Activated B cell treated with CpG ODN at 0.5 μM for 24 hours (primary cell): ENCODE measurements around the gene HRH2. TPM values are rescaled to one million over a fixed set of nuclear protein-coding genes. Genes with fewer than 3 reads are reported as not detected.

Experiments
- ATAC-seq: fragments of 200-7000 bp; cut with Tn5 transposase; one replicate; pipeline ENCODE4 v1.10.0; 2021; ENCODE audit warnings: low read depth, mild to moderate bottlenecking, moderate library complexity
- CTCF ChIA-PET: fragments of 350-600 bp; sonication (Branson Sonifier 250); formaldehyde crosslinking; loops from one replicate; lab custom pipeline; 2021; ENCODE audit warnings: antibody characterized with exemption; lab: Charles Lee
- POLR2A ChIA-PET: fragments of 350-600 bp; sonication (Branson Sonifier 250); formaldehyde crosslinking; loops from one replicate; lab custom pipeline; 2021; ENCODE audit warnings: antibody characterized with exemption; lab: Charles Lee
- DNase-seq: peaks from one replicate; pipeline ENCODE4 v3.0.0; 2022
- H3K27ac Mint-ChIP-seq: one replicate; pipeline ENCODE4 v1.8.0; 2020; ENCODE audit warnings: mixed read lengths
- H3K27me3 Mint-ChIP-seq: one replicate; pipeline ENCODE4 v1.8.0; 2021; ENCODE audit warnings: mixed read lengths
- H3K36me3 Mint-ChIP-seq: one replicate; pipeline ENCODE4 v1.8.0; 2021; ENCODE audit warnings: low read depth, mixed read lengths
- H3K4me1 Mint-ChIP-seq: one replicate; pipeline ENCODE4 v1.8.0; 2021; ENCODE audit warnings: mixed read lengths
- H3K4me3 Mint-ChIP-seq: one replicate; pipeline ENCODE4 v1.8.0; 2020; ENCODE audit warnings: mild to moderate bottlenecking, mixed read lengths
- H3K9me3 Mint-ChIP-seq: one replicate; pipeline ENCODE4 v1.8.0; 2020; ENCODE audit warnings: mixed read lengths
- intact Hi-C: fragments of 100-400 bp; cut with micrococcal nuclease; formaldehyde crosslinking; loops from one replicate; pipeline ENCODE4 v1.15.1; 2024
- total RNA-seq: library from RNA; stranded (reverse); gene quantifications from 2 replicates; pipeline ENCODE4 v1.2.3, GENCODE V29; 2022
- TF ChIP-seq, protein P1 (sequence below): fragments of 200-600 bp; IDR thresholded peaks from one replicate; pipeline ENCODE4 v1.8.0; 2022; ENCODE audit warnings: antibody characterized with exemption, mild to moderate bottlenecking

Gene HRH2
- total RNA-seq, 1 donor from 2014 or later: not detected

DNA sequence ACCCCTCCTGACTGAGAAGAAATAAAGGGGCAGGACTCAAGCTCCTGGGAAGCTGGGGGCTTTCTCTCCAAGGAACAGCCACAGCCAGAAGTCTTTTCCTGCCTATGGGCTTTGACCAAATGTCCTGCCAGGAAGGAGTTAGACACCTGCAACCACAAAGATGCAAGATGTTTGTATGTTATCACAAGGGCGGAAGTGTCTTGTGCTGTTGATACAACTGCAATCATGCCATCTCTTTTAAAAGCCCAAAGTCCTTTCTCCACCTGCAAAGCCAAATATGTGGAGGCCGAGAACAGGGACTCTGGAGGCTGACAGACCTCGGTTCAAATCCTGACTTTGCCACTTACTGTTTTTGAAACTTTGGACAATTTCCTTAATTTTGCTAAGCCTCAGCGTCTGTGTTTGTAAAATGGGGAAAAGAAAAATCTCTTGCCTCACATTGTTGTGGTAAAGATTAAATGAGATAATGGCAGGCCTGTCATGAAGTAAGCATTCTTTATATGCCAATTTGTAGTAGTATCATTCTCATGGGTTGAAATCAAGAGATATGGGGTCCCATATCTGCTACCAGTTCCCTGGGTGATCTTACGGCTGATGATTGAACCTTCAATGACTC, 17.0 kb downstream of the HRH2 start:
- POLR2A ChIA-PET: no interaction called here
- H3K36me3 Mint-ChIP-seq: no peaks in the 10 kb centered on the region
- H3K4me1 Mint-ChIP-seq: no peaks in the 10 kb centered on the region
- no peak overlapping the region for H3K27ac Mint-ChIP-seq
- TF ChIP-seq, protein P1, sequence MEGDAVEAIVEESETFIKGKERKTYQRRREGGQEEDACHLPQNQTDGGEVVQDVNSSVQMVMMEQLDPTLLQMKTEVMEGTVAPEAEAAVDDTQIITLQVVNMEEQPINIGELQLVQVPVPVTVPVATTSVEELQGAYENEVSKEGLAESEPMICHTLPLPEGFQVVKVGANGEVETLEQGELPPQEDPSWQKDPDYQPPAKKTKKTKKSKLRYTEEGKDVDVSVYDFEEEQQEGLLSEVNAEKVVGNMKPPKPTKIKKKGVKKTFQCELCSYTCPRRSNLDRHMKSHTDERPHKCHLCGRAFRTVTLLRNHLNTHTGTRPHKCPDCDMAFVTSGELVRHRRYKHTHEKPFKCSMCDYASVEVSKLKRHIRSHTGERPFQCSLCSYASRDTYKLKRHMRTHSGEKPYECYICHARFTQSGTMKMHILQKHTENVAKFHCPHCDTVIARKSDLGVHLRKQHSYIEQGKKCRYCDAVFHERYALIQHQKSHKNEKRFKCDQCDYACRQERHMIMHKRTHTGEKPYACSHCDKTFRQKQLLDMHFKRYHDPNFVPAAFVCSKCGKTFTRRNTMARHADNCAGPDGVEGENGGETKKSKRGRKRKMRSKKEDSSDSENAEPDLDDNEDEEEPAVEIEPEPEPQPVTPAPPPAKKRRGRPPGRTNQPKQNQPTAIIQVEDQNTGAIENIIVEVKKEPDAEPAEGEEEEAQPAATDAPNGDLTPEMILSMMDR: no peak
- peaks cover 6% of the 10 kb centered on the region for H3K27me3 Mint-ChIP-seq
- intact Hi-C loops: no loop called here
- no peaks in the 10 kb centered on the region for H3K9me3 Mint-ChIP-seq
- CTCF ChIA-PET: no interaction called here
- DNase-seq (no peak), ATAC-seq (no peak)
- no peak overlapping the region for H3K4me3 Mint-ChIP-seq

DNA sequence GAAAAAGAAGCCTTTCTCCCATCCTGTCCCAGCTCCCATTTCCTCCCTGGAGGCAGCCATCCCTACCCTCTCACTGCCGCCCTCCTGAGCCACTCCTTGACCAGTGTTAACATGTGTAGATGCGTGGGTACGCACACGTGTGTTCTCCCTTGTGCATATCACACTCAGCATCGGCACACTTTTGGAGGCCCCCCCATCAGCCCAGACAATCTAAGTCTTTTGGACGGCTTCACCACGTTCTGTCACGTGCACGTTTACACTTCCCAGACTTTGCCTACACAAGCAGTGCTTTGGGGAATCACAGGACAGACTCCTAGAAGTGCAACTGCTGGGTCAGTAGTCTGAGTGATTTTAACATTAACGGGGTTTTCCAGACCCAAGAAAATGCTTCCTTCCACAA, 18.0 kb downstream of the HRH2 start:
- no peak for DNase-seq
- H3K36me3 Mint-ChIP-seq: no peaks in the 10 kb centered on the region
- H3K4me3 Mint-ChIP-seq: no peak overlapping the region
- no peak for ATAC-seq
- TF ChIP-seq, protein P1: no peak
- POLR2A ChIA-PET: no interaction called here
- H3K27ac Mint-ChIP-seq: no peak overlapping the region
- no peaks in the 10 kb centered on the region for H3K9me3 Mint-ChIP-seq
- H3K4me1 Mint-ChIP-seq: no peaks in the 10 kb centered on the region
- peaks cover 4% of the 10 kb centered on the region for H3K27me3 Mint-ChIP-seq
- CTCF ChIA-PET: no interaction called here
- intact Hi-C loops: no loop called here

DNA sequence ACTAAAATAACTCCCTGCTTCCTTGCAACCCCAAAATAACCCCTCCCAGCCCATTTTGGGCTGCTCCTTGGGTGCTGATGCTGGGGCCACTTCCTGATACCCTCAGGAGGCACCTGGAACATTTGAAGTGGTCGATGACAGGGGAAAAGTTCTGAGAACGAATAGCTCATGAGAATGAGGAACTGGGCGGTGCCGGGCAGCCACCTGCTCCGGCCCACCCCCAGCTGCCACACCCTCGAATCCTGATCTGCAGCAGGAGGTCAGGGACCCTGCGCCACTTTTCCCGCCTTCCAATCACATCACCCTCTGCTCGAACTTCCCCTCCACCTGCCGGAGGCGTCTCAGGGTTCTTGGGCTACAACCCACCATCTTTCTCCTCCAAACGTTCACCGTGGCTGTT, 19.7 kb downstream of the HRH2 start:
- no peak for ATAC-seq
- ChIA-PET POLR2A (no interaction called here), CTCF (no interaction called here)
- H3K4me3 Mint-ChIP-seq: no peak overlapping the region
- no peak overlapping the region for H3K27ac Mint-ChIP-seq
- no peaks in the 10 kb centered on the region for H3K4me1 Mint-ChIP-seq
- H3K27me3 Mint-ChIP-seq: peaks cover 4% of the 10 kb centered on the region
- TF ChIP-seq, protein P1: no peak
- H3K9me3 Mint-ChIP-seq: no peaks in the 10 kb centered on the region
- intact Hi-C loops: no loop called here
- H3K36me3 Mint-ChIP-seq: no peaks in the 10 kb centered on the region
- DNase-seq: no peak

DNA sequence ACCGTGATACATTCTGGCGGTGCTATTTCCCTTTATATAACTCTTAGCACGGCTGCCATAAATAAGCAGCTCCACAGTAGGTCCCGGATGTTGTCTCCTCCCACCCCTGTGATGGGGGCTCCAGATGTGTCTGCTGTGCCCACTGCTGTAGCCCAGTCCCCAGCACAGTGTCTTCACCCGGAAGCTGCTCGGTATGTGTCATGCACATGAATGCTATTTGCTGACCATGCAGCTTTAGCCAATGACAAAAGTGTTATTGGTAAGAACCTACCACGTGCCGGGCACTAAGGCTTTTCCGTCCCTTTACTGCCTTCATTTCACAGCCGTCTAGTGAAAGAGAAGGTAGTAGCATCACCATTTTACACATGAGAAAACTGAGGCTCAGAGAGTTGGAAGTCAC, 20.2 kb downstream of the HRH2 start:
- Mint-ChIP-seq H3K4me3 (no peak overlapping the region), H3K27me3 (peaks cover 4% of the 10 kb centered on the region), H3K27ac (no peak overlapping the region), H3K9me3 (no peaks in the 10 kb centered on the region), H3K36me3 (no peaks in the 10 kb centered on the region), H3K4me1 (no peaks in the 10 kb centered on the region)
- ATAC-seq: no peak
- CTCF ChIA-PET: no interaction called here
- TF ChIP-seq, protein P1: no peak
- intact Hi-C loops: no loop called here
- POLR2A ChIA-PET: no interaction called here
- DNase-seq: no peak

DNA sequence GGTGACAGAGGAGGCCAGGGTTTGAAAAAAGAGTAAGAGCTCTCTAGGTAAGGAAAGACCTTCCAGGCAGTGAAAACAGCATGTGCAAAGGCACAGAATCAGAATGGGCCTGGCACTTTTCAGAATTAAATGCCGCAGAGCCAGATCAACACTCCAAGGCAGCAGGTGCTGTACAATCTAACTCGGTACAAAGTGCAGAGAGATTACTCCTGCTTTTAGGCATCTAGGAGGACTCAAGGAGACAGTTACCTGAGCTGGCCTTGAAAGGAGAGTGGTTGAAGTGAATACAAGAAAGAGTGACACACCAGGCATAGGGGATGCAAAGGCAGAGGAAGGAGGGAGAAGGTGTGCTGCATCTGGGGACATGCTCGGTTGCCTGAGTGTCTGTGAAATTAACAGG, 21.5 kb downstream of the HRH2 start:
- intact Hi-C loops: no loop called here
- POLR2A ChIA-PET: no interaction called here
- ATAC-seq: no peak
- Mint-ChIP-seq H3K27me3 (peaks cover 4% of the 10 kb centered on the region), H3K9me3 (no peaks in the 10 kb centered on the region), H3K27ac (no peak overlapping the region), H3K36me3 (no peaks in the 10 kb centered on the region), H3K4me3 (no peak overlapping the region), H3K4me1 (no peaks in the 10 kb centered on the region)
- no peak for DNase-seq
- CTCF ChIA-PET: no interaction called here
- TF ChIP-seq, protein P1: no peak
